NCI-H1436 (cell line): ENCODE measurements around the gene BPIFA2.
"Not testable (repeated sequence)": the region's sequence is repeated elsewhere in the genome, so short reads cannot be mapped to it uniquely, and the experiment has no call there.

Experiments
- DNase-seq: peaks from one replicate; lab custom pipeline; 2025; lab: John Stamatoyannopoulos, UW

BPIFA2 gene

DNA sequence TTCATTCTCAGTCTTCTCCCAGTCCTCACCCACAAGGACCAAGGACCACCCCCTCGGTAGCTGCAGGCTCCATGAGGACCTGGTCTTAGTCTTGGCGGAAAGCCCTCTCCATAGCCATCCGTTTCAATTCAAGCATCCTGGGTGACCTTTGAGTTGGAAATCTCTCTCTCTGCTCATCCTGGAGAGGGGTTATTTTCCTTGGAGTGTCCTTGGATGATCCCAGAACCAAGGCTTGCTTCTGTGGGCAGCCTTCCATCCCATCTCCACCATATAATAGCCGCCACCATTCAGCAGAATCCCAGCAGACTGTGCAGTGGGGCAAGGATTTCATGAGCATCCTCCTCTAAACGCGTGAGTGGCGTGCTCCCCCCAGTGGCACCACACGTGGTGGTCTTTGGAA is at the start of gene BPIFA2:
Gene BPIFA2 (plus strand): TSS at position 301 of the 400 bp plus-strand sequence. CDS start 987 bp downstream, outside the sequence.
- DNase-seq = no peak

DNA sequence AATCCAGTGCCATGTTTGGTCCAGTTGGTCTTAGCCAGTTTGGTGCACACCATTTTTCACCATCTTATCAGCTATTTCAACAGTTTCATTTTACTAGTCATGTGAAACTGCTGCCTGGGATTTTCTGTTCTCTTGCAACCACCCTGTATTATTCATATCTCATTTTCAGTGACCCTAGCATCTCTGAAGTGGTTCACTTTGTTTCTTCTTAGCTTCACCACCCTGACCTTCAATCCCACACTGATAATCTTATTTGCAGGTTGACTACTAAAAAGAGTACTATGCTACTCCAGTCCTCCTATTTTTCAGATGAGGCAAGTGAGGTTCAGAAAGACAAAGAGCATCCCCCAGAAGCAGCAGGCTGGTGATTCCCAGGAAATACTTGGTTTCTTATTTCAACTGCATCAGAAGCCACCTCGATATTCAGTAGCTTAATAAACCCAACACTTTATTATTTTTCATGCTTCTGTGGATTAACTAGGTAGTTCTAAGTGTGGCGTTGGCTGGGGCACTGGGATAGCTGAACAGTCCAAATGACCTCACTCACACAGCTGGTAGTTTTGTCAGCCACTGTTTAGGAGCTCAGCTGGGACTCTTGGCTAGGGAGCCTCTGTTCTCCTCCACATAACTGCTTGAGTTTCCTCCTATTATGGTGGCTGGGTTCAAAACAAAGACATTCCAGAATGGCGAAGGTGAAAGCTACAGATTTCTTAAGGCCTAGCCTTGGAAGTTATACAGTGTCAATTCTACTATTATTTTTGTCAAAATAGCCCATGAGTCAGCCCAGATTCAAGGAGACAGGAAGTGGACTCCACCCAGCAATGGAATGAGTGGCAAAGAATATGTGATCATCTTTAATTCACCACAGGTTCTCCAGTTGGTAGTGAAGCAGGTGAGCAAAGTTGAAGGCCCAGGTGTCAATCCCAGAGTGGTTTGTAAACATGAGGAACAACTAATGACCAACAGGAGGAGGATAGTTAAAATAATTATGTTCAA is 47.9 kb upstream of the BPIFA2 start:
- no peak for DNase-seq

GRCh38 chr20:33120934-33121333 is 47.0 kb upstream of the BPIFA2 start:
- no peak for DNase-seq

GRCh38 chr20:33122297-33122696 is 45.7 kb upstream of the BPIFA2 start:
- not testable (repeated sequence) for DNase-seq

GRCh38 chr20:33124261-33124660 is 43.7 kb upstream of the BPIFA2 start:
- DNase-seq = no peak

DNA sequence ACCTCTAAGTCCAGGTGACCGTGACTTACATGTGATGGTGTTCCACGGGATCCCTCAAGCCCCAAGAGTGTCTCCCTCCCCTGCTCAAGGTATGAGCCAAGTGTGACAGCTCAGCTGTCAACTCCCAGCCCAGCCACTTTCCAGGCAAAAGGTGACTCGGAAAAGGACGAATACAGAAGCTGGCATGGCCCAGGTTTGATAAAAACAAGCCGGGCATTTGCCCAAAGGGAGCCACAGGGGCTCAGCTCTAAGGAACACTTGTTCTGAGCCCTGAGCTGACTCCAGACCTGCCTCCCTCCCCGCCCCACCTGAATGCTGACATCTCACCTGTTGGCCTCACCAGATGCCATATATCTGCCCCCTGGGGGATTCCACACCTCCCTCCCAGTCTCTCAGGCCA is 43.0 kb upstream of the BPIFA2 start:
- DNase-seq = no peak

DNA sequence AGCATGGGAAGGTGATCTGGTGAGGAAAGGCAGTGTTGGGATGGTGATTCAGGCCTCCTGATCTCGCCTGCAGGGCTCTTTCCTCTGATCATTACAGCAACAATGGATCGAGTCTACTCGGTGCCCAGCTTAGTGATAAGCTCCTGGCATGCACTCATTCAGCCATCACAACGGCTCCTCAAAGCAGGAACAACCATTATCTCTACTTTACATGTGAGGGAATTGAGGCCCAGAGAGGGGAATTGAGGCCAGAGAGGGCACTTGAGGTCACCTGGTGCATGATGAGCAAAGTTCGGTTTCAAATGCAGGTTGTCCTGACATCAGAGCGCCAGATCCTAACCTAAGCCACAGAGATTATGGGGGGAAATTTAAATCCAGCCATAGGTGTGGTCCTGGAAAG is 42.0 kb upstream of the BPIFA2 start:
- DNase-seq = no peak

- DNase-seq = no peak
These were observed 40.4 kb upstream of the BPIFA2 start for GRCh38 chr20:33127422-33128097.

DNA sequence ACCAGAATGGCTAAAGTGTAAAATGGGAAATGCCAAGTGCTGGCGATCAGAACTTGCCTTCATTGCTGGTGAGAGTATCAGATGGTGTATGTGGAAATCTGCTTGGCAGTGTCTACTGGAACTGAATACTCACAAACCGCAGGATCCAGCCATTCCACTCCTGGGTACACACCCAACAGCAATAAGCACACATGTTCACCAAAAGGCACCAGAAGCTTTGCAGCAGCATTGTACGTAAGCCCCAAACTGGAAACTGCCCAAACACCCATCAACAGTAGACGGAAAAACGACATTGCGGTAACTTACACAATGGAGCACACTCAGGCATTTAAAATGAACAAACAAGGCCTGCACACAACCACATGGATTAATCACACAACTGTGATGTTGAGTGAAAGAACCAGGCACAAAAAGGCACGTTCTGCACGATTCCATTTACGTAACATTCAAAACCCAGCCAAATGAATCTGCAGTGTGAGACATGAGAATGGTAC is 37.3 kb upstream of the BPIFA2 start:
- no peak for DNase-seq

DNA sequence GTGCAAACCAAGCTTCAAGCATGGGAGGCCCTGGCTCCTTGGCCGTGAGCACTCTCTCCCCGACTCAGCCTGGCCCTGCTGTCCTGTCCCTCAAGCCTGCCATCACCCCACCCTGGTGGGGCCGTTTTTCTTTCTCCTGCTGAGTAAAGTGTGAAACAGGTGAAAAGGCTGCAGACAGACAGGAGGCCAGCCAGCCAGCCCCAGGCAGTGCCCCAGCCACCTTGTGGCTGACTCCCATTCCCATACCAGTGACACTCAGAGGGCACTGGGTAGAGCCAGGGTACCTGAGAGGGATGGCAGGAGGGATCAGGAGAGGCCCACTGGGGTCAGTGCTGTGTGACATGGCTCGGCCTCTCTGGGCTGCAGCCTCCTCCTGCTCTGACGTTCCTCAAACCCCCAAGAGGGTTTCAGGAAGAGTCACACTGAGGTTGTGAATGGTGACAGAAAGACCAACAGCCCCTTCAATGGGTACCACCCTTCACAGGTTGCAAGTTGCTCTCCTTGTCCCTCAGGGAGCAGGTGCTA is 35.9 kb upstream of the BPIFA2 start:
- no peak for DNase-seq

GRCh38 chr20:33132513-33133372 is 35.2 kb upstream of the BPIFA2 start:
- DNase-seq = no peak

DNA sequence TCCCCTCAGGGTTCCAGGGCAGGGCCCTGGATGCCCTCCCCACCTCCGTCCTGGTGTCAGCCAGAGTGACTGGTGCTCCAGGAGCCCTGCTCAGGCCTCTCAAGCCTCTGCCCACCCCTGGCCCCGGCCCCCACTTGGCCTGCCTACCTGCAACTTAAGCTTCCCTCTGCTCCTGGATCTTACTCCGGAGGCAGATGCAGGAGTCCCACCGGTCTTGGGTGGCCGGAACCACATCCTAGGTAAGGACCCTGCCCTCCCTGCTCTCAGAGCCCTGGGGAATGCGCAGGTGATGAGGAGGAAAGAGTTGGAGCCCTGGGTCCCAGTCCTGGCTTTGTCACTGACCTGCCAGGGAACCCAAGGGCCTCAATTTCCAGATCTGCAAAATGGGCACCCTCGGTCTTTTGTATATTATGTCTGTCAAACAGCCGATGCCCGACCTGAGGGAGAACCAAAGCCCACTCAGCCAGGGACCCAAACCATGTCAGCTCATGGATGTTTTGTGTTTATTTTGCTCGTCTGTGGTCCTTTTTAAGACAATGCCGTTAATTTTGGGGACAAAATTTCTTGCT is 34.5 kb upstream of the BPIFA2 start:
- no peak for DNase-seq

- DNase-seq = no peak
These were observed 30.8 kb upstream of the BPIFA2 start for GRCh38 chr20:33137195-33137594.

- DNase-seq = no peak
These were observed 28.5 kb upstream of the BPIFA2 start for GRCh38 chr20:33139467-33139866.

GRCh38 chr20:33145521-33145920 is 22.4 kb upstream of the BPIFA2 start:
- DNase-seq = no peak

- no peak for DNase-seq
These were observed 20.7 kb upstream of the BPIFA2 start for GRCh38 chr20:33147299-33147698.

- DNase-seq = no peak
These were observed 19.9 kb upstream of the BPIFA2 start for GRCh38 chr20:33148040-33148439.

DNA sequence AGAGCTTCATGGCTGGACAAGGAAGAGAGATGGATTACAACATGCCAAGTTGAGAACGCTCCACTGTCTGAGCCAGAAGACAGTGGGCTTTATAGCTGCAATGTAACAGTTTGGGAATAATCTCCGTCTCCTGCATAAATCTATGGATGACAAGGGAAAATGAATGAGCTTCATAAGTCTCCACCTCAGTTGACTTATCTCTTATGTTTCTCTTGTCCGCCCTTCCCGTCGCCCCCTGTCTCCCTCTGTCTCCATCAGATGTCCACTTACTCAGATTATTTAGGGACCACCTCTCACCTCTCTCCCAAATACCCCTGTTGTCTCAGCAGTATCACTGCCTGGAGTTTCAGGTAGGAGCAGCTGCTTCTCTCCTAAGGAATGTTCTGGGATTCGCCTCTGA is 13.7 kb upstream of the BPIFA2 start:
- DNase-seq = no peak

DNA sequence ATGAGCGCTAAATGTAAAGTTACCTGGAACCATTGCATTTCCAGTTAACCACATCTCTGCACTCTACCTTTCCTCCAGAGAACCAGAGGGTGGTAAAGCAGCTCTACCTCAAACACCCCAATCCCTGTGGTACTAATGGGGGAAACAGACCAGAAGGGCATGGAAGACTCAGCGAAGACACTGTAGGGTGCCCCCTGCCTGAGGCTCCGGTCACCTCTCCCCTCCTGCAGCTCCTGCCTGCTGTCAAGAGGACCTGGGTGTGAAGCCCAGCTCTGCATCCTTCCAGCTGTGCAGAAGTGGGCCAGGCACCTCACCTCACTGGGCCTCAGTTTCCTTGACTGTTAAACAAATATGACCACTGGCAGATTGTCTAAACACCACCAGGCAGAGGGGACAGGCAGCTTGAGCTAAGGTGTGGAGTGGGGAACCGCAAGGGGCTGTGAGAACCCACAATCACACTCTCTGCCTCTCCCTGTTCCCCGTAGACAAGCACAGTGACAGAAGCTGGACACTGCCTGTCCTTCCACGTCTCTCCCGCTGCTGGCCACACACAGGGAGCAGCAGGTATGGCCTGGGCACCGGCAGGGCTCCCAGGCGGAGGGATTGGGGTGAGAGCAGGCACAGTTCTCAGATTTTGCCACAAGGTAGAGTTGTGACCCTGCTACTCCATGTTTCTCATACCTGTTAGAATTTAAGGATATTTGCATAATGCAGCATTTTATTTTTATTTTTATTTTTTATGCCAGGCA is 9.1 kb upstream of the BPIFA2 start:
- DNase-seq = no peak

GRCh38 chr20:33159713-33160112 is 8.2 kb upstream of the BPIFA2 start:
- no peak for DNase-seq

DNA sequence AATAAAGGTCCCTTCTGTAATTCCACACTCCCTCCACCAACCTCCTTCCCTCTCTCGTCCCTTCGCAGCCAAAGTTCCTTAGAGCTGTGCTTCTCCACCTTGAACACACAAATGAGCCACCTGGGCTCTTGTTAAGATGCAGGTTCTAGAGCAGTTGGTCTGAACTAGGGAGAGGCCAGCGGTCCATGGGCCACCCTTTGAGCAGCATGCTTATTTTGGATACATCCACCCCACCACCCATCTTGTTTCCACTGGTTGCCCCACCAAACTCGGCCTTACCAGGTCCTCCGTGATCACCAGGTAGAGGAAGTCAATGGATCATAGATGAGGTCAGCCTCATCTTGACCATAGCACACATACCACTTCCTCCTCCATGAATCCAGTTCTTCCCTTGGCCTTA is 7.3 kb upstream of the BPIFA2 start:
- no peak for DNase-seq
